Measurements from ENCODE around the gene PROZ.

Gene PROZ

GRCh38 chr13:113140677-113141600 is 17.5 kb upstream of the PROZ start:
- no peak overlapping the region for H3K4me2 ChIP-seq

GRCh38 chr13:113141601-113141970 is 16.9 kb upstream of the PROZ start:
- Histone ChIP-seq H3K4me2 (no peak overlapping the region), H4K20me1 (no peaks in the 10 kb centered on the region), H3K9me3 (no peaks in the 10 kb centered on the region), H3K27ac (no peak overlapping the region), H3K36me3 (no peaks in the 10 kb centered on the region), H3K27me3 (no peaks in the 10 kb centered on the region), H3K4me3 (no peak overlapping the region), H3K9ac (no peak overlapping the region), H3K4me1 (no peaks in the 10 kb centered on the region; the same call in 1 of the 2 replicates)
- no peak for TF ChIP-seq Cebpa-rat (IDR thresholded peaks at IDR 0.05)

More at GRCh38 chr13:113140677-113141600, 17.5 kb upstream of the PROZ start:
- Histone ChIP-seq H3K27me3 (no peaks in the 10 kb centered on the region), H3K4me1 (no peaks in the 10 kb centered on the region), H3K9ac (no peak overlapping the region), H3K4me3 (no peak overlapping the region), H4K20me1 (no peaks in the 10 kb centered on the region), H3K36me3 (no peaks in the 10 kb centered on the region), H3K27ac (no peak overlapping the region), H3K9me3 (no peaks in the 10 kb centered on the region)
- TF ChIP-seq Cebpa-rat (IDR thresholded peaks at IDR 0.05), result no peak

- Histone ChIP-seq H3K9ac (no peak overlapping the region), H3K9me3 (no peaks in the 10 kb centered on the region), H3K4me2 (no peak overlapping the region), H3K4me1 (no peaks in the 10 kb centered on the region; the same call in 1 of the 2 replicates), H4K20me1 (no peaks in the 10 kb centered on the region), H3K27ac (no peak overlapping the region), H3K4me3 (no peak overlapping the region), H3K36me3 (no peaks in the 10 kb centered on the region), H3K27me3 (no peaks in the 10 kb centered on the region)
- no peak for TF ChIP-seq Cebpa-rat (IDR thresholded peaks at IDR 0.05)
These were observed 15.6 kb upstream of the PROZ start for GRCh38 chr13:113142876-113143275.

- Histone ChIP-seq H3K9me3 (no peaks in the 10 kb centered on the region), H3K4me2 (no peak overlapping the region), H3K4me1 (no peaks in the 10 kb centered on the region; the same call in 1 of the 2 replicates), H3K9ac (no peak overlapping the region), H3K36me3 (no peaks in the 10 kb centered on the region), H3K27me3 (no peaks in the 10 kb centered on the region), H3K27ac (no peak overlapping the region), H3K4me3 (no peak overlapping the region), H4K20me1 (no peaks in the 10 kb centered on the region)
- no peak for TF ChIP-seq Cebpa-rat (IDR thresholded peaks at IDR 0.05)
These were observed 14.8 kb upstream of the PROZ start for GRCh38 chr13:113143466-113144254.

GRCh38 chr13:113144255-113144629 is 14.2 kb upstream of the PROZ start:
- H3K27ac ChIP-seq, result no peak overlapping the region

GRCh38 chr13:113145496-113145895 is 13.0 kb upstream of the PROZ start:
- H3K27me3 ChIP-seq, result no peaks in the 10 kb centered on the region
- H3K4me3 ChIP-seq, result no peak overlapping the region
- no peaks in the 10 kb centered on the region for H4K20me1 ChIP-seq
- no peak for TF ChIP-seq Cebpa-rat (IDR thresholded peaks at IDR 0.05)
- H3K36me3 ChIP-seq, result no peaks in the 10 kb centered on the region
- no peak overlapping the region for H3K4me2 ChIP-seq
- no peaks in the 10 kb centered on the region for H3K9me3 ChIP-seq
- no peak overlapping the region for H3K27ac ChIP-seq
- H3K9ac ChIP-seq, result no peak overlapping the region
- H3K4me1 ChIP-seq, result no peaks in the 10 kb centered on the region; the same call in 1 of the 2 replicates

More at GRCh38 chr13:113144255-113144629, 14.2 kb upstream of the PROZ start:
- Histone ChIP-seq H3K9ac (no peak overlapping the region), H3K4me1 (no peaks in the 10 kb centered on the region; the same call in 1 of the 2 replicates), H3K9me3 (no peaks in the 10 kb centered on the region), H3K4me3 (no peak overlapping the region), H4K20me1 (no peaks in the 10 kb centered on the region), H3K4me2 (no peak overlapping the region), H3K27me3 (no peaks in the 10 kb centered on the region), H3K36me3 (no peaks in the 10 kb centered on the region)
- no peak for TF ChIP-seq Cebpa-rat (IDR thresholded peaks at IDR 0.05)

- no peaks in the 10 kb centered on the region for H3K27me3 ChIP-seq
- H3K4me2 ChIP-seq, result no peak overlapping the region
- no peaks in the 10 kb centered on the region for H4K20me1 ChIP-seq
- H3K4me1 ChIP-seq, result no peaks in the 10 kb centered on the region; the same call in 1 of the 2 replicates
- TF ChIP-seq Cebpa-rat (IDR thresholded peaks at IDR 0.05), result no peak
- H3K9me3 ChIP-seq, result no peaks in the 10 kb centered on the region
- H3K36me3 ChIP-seq, result no peaks in the 10 kb centered on the region
- no peak overlapping the region for H3K9ac ChIP-seq
- H3K4me3 ChIP-seq, result no peak overlapping the region
- no peak overlapping the region for H3K27ac ChIP-seq
These were observed 12.4 kb upstream of the PROZ start for GRCh38 chr13:113145911-113146598.

GRCh38 chr13:113146750-113147149 is 11.7 kb upstream of the PROZ start:
- TF ChIP-seq Cebpa-rat (IDR thresholded peaks at IDR 0.05), result no peak
- H3K9ac ChIP-seq, result no peak overlapping the region

GRCh38 chr13:113147206-113147605 is 11.2 kb upstream of the PROZ start:
- H3K27ac ChIP-seq, result no peak overlapping the region
- H3K4me1 ChIP-seq, result no peaks in the 10 kb centered on the region; the same call in 1 of the 2 replicates
- H3K4me3 ChIP-seq, result no peak overlapping the region
- no peaks in the 10 kb centered on the region for H3K9me3 ChIP-seq
- no peak overlapping the region for H3K4me2 ChIP-seq
- no peak overlapping the region for H3K9ac ChIP-seq
- H3K36me3 ChIP-seq, result no peaks in the 10 kb centered on the region
- TF ChIP-seq Cebpa-rat (IDR thresholded peaks at IDR 0.05), result no peak
- H4K20me1 ChIP-seq, result no peaks in the 10 kb centered on the region
- H3K27me3 ChIP-seq, result peaks cover 7% of the 10 kb centered on the region

More at GRCh38 chr13:113146750-113147149, 11.7 kb upstream of the PROZ start:
- H3K36me3 ChIP-seq, result no peaks in the 10 kb centered on the region
- no peak overlapping the region for H3K27ac ChIP-seq
- no peak overlapping the region for H3K4me2 ChIP-seq
- H3K4me1 ChIP-seq, result no peaks in the 10 kb centered on the region; the same call in 1 of the 2 replicates
- H3K9me3 ChIP-seq, result no peaks in the 10 kb centered on the region
- H3K27me3 ChIP-seq, result peaks cover 2% of the 10 kb centered on the region; the same call in 1 of the 2 replicates
- H4K20me1 ChIP-seq, result no peaks in the 10 kb centered on the region
- no peak overlapping the region for H3K4me3 ChIP-seq

Data from BLaER1 (cell line).